ENCODE measurements around the gene EZR. TPM values are rescaled to one million over a fixed set of nuclear protein-coding genes. Genes with fewer than 3 reads are reported as not detected.

Gene EZR
- total RNA-seq, 4 donors from 2014 or later: 208 to 339 (median 285) TPM

- no peak overlapping the region for H3K4me3 ChIP-seq
- peaks cover 30 to 53% (median 33%) of the 10 kb centered on the region in 3 donors for H3K36me3 ChIP-seq
- peak overlapping the region in 3 of 4 donors; percentile 47 to 59 (median 58) for H3K27ac ChIP-seq
- no peak for TF ChIP-seq CTCF (IDR thresholded peaks at IDR 0.05)
- no peak for TF ChIP-seq POLR2A (IDR thresholded peaks at IDR 0.05)
- intact Hi-C loops (cut with DNase I): no loop called here
- H3K27me3 ChIP-seq: no peaks in the 10 kb centered on the region
- WGBS, 2 donors: 60 to 66% methylated on average over 7 to 12 of the region's 12 CpGs
- DNase-seq: no peak
- no peaks in the 10 kb centered on the region for H3K9me3 ChIP-seq
- peaks cover 0 to 34% (median 0%) of the 10 kb centered on the region in 3 donors for H3K4me1 ChIP-seq
Measured at GRCh38 chr6:158762787-158763433, 56.3 kb downstream of the EZR start.

GRCh38 chr6:158761746-158762145 is 57.4 kb downstream of the EZR start:
- no peaks in the 10 kb centered on the region for H3K9me3 ChIP-seq
- DNase-seq: no peak
- TF ChIP-seq POLR2A (IDR thresholded peaks at IDR 0.05) (no peak), CTCF (IDR thresholded peaks at IDR 0.05) (no peak)

GRCh38 chr6:158760618-158761250 is 58.4 kb downstream of the EZR start:
- 63 to 87% methylated on average over 7 to 13 of the region's 17 CpGs for WGBS, 2 donors
- Histone ChIP-seq H3K4me3 (no peak overlapping the region), H3K27ac (peak overlapping the region in 1 of 4 donors; percentile 33), H3K9me3 (no peaks in the 10 kb centered on the region), H3K36me3 (peaks cover 13 to 36% (median 18%) of the 10 kb centered on the region in 3 donors), H3K4me1 (peaks cover 0 to 34% (median 0%) of the 10 kb centered on the region in 3 donors), H3K27me3 (no peaks in the 10 kb centered on the region)
- TF ChIP-seq POLR2A (IDR thresholded peaks at IDR 0.05) (no peak), CTCF (IDR thresholded peaks at IDR 0.05) (no peak)
- intact Hi-C loops (cut with DNase I): no loop called here
- DNase-seq: no peak

More at GRCh38 chr6:158761746-158762145, 57.4 kb downstream of the EZR start:
- peaks cover 0 to 34% (median 0%) of the 10 kb centered on the region in 3 donors for H3K4me1 ChIP-seq
- peak overlapping the region in 1 of 4 donors; percentile 17 for H3K27ac ChIP-seq
- 87 to 89% methylated on average over 10 of the region's 10 CpGs for WGBS, 2 donors
- peaks cover 18 to 46% (median 21%) of the 10 kb centered on the region in 3 donors for H3K36me3 ChIP-seq
- H3K4me3 ChIP-seq: no peak overlapping the region
- intact Hi-C loops (cut with DNase I): no loop called here
- H3K27me3 ChIP-seq: no peaks in the 10 kb centered on the region

GRCh38 chr6:158759966-158760617 is 59.1 kb downstream of the EZR start:
- no peak for TF ChIP-seq POLR2A (IDR thresholded peaks at IDR 0.05)
- TF ChIP-seq CTCF (IDR thresholded peaks at IDR 0.05): no peak
- no peaks in the 10 kb centered on the region for H3K9me3 ChIP-seq
- DNase-seq: no peak
- 83% methylated on average over 4 of the region's 7 CpGs; no CpG with 5 or more reads in 1 of the 2 donors for WGBS, 2 donors
- H3K27ac ChIP-seq: peak overlapping the region in 2 of 4 donors; percentile 2 to 33
- intact Hi-C loops (cut with DNase I): no loop called here
- H3K4me3 ChIP-seq: no peak overlapping the region
- H3K27me3 ChIP-seq: no peaks in the 10 kb centered on the region
- peaks cover 7 to 30% (median 12%) of the 10 kb centered on the region in 3 donors for H3K36me3 ChIP-seq
- peaks cover 0 to 34% (median 0%) of the 10 kb centered on the region in 3 donors for H3K4me1 ChIP-seq

Data from esophagus squamous epithelium (tissue), 5 donors.